Fibroblast of skin of abdomen (primary cell): ENCODE results near the gene PRICKLE4.

Experiments used
- DNase-seq: peaks from one replicate; pipeline ENCODE4 v3.0.0-alpha.2; 2013

PRICKLE4 gene

DNA sequence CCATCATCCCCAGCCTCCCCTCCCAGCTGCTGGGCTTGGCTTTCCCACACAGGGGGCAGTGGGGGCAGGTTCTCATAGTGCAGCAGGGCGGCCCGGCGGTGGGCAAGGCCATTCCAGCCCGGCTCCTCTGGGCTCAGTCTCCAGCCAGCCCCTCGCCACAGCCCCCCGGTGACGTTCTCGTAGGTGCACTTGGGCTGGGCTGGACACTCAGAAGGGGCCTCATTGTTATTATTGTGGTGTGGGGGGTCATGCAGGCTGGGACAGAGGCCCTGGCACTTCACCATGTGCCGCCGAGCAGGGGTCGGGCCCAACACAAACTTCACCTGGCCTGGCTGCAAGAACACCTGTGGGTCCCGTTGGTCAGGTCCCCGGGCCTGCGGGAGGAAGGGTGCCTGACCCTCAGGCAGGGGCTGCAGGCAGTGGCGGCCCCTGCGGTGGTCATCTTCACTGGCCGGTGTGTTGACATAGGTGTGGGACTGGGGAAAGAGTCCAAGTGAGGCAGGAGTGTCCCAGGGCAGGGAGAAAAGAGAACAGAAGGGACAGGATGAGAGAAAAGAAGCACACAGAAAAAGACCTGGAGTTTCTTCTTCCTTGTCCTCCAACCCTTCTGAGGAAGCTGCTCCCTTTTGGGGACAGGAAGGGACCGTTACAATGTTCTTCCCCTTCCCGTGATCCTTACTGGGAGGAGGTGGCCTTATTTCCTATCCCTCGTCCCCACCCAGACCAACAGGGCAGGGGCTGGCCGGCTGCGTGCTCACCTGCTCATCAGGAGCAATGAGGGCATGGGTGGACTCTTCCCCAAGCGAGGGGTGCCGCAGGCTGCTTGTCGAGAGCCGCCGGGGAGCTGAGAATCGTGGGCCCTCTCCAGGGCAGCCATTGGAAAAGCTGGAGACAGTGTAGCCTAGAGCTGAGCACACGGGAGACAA lies 9.3 kb upstream of the PRICKLE4 start:
- no peak for DNase-seq

DNA sequence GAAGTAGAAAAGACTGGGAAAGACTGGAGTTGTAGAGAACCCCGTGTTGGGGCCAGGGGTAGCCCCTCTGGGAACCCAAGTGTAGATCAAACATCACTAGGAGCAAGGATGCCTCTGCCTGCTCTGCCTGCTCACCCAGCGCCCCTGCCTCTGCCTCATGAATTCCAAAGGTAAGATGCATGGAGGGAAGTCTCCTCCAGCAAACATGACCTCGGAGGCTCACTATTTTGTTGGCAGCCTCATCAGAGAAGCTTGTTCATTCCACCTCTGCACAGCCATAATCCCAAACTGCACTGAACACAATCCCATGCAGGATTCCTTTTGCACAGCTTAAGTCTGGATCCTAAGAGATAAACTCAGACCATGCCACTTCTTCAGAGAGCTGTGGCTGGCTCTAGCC lies 5.7 kb upstream of the PRICKLE4 start:
- no peak for DNase-seq

DNA sequence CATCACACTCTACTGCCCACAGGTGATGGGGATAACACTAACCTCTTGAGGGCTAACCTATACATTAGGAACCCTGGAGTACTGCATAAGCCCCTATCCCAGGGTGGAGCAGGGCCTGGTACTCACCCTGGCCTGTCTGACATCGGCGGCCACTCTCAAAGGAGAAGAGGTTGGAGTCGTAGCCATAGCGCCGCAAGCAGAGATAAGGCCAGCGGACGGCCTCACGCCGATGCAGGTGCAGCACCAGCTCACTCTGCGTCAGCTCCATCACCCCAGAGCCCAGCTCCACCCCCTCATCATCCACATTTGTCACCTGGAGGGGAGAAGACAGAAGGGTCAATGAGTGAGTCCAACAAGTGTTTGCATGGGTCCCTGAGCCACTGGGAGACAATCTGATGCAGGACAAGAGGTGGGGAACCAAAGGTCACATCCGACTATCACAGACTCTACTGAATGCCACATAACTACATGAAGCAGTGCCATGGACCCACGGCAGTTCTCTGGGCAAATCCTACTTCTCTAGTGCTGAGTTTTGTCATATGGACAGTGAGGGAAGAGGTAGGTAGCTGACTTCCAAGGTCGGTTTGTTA lies 5.2 kb upstream of the PRICKLE4 start:
- no peak for DNase-seq

DNA sequence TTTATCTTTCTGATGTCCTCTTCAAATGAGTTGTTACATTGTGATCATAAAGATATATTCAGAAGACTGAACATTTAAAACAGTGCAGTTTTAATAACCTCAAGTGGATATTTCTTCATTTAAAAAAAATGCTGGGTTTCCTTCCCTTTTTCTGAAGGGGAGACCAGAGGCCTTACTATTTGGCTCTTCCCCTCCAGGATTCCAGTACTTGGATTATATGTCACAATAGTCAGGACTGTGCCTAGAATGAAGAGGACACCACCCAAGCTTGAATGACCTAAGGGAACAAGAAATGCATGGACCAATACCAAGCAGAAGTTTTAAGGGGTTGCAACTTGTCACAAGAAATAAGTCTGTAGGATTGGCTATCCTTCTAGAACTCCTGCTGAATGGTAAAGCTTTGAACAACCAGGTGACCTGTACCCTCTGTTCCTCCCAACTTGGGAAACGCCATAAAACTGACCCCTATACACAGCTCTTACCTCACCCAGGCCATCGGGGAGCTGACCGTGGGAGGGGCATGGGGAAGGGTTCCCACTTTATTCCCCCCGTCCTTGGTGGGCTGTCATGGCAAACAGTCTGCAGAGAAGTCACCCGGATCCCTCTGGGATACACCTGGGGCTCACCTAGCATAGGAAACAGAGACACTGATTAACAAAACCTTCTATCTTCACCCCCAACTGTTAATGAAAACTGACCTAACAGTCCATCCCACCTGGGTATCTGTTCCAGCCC lies 2.9 kb upstream of the PRICKLE4 start:
- DNase-seq: no peak

DNA sequence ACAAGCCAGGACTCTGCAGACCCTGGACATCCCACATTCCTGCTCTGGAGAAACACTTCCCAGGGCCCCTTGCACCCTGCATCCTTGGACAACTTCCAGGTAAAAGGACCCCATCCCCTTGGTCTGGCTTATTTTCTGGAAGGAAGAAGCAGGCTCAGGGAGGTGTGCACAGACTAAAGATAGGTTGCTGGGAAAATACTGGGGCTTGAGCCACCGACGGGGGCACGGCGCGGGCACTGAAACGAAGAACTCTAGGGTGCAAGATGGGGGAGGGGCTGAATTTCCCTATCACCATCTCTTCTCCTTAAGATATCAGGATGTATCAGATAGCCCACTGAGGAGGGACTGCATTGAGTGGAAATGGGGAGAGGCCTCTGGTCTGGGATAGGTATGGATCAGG lies 1.7 kb upstream of the PRICKLE4 start:
- DNase-seq: no peak

DNA sequence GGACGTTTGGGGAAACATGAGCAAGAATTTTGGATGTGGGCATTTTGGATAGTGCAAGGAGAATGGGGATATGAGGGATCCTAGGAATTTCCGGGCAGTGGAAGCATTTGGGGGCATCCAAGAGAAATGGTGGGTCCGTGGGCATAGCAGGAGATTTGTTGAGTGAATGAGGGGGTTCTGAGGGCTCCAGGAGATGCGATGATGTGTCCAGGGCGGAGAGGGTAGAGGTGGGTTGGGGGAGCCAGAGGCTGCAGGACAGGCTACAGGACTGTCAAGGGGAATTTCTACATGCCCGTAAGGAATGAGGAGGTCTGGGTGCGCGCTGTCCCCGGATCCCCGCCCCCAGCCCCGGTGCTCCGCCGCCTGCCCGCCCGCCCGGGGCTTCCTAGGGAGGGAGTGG lies 1.2 kb upstream of the PRICKLE4 start:
- DNase-seq: no peak

DNA sequence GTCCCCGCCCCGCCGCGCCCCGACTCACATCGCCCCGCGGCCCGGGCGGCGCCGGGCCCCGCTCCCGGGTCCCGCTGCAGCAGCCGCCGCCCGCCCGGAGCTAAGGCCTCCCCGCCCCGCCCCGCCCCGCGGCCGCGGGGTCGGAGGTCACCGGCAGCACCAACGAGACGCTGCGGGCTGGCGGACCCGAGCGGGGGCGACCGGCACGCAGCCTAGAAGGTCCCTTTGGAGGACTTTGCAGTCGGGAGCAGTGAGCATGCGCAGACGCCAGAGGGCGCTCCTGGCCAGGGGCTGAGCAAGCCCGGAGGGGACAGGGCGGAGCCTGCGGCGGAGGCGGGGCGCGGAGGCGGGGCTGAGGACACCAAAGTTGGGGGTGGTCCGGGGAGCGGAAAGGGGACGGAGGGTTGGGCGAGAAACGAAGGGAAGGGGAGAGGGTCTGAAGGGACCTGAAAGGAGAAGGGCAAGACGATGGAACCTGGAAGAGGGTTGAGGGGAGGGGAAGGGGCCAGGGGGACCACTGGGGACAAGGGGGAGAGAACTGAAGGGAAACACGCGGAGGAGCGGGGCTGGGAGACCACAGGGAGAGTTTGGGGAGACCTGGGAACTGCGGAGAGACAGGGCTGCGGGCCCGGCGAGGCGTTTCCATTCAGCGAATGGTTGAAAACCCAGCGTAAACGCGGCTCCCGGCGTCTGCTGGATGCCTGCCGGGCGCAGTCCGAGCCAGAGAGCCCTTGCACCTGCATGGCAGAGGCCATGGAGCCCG lies 613 bp upstream of the PRICKLE4 start, which contains the start of gene FRS3:
Gene FRS3 (minus strand): TSS at position 113 of the 763 bp plus-strand sequence. CDS start 2,913 bp downstream, outside the sequence.
- DNase-seq: peak; percentile 92

DNA sequence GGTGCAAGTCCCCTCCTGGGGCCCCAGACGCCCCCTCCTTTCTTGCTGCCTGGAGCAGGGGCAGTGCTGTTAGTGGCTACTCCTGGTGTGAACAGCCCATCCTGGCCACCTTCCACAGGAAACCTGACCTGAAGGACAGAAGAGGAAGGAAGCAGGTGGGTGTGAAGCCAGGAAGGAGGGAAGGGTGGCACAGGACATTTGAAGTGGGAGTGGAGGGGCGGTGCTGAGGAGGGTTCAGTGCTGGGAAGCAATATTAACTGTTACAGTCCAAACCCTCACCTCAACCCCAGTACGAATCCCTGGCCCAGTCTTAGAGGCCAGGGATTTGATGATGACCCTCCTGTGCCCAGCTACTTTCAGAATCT lies 766 bp downstream of the PRICKLE4 start:
- DNase-seq: no peak

DNA sequence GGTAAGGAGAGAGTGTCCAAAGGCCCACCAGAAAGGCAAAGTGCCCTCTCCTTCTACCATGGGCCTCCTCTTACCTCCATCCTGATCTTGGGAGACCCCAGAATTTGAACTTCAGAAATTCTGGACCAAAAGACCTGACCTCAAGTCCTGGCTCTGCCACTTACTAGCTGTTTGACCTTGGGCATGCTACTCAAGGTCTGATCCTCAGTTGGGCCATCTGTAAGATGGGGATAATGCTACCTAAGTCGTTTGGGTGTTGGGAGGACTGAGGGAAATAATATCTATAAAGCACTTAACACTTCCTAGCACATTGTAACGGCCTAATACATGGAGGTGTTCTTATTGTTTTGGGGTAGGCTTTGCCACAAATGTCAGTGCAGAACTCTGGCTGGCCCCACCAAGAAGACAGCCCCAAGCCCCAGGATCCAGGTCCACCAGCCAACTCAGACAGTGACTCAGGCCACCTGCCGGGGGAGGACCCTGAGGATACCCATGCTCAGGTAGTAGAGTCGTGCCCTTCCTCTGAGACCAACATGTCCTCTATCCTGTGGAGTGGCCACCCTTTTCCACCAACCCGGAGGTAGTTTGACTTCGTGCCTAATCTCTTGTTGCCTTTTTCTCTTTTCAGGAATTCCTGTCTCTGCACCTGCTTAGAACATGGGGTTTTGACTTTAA lies 2.7 kb downstream of the PRICKLE4 start:
- DNase-seq: no peak

DNA sequence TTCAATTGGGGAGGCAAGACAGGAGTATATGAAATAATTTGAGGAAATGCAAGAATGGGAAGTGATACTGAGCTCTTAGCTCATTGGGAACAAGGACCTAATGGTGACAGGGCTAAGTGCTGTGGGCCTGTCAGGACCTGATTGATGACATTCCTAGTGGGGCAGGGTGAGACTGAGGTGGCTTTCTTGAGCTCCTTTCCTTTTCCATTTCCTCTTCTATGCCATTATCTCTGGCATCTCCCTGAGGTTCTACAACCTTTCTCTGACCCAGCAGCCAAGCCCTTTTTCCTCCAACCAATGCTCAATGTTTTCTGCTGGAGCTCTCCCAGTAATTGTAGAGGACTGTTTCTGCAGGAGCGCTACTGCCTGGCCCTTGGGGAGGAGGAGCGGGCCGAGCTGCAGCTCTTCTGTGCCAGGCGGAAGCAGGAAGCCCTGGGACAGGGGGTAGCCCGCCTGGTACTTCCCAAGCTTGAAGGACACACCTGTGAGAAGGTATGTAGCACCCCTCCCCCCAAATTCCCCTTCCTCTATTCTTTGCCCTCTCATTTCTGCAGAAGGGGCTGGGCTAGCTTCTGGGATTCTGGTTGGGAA lies 4.1 kb downstream of the PRICKLE4 start:
- DNase-seq: no peak

DNA sequence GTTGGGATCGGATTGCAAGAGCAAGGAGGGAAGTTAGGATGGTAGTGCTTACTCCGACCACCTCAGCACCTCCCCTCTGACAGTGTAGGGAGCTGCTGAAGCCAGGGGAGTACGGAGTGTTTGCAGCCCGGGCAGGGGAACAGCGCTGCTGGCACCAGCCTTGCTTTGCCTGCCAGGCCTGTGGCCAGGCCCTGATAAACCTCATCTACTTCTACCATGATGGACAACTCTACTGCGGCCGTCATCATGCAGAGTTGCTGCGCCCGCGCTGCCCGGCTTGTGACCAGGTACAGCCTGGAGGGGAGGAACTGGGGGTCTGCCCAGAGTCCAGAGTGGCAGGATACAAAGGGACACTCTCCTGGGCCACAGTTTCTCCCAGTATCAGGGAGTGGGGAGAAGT lies 4.7 kb downstream of the PRICKLE4 start:
- DNase-seq: no peak

DNA sequence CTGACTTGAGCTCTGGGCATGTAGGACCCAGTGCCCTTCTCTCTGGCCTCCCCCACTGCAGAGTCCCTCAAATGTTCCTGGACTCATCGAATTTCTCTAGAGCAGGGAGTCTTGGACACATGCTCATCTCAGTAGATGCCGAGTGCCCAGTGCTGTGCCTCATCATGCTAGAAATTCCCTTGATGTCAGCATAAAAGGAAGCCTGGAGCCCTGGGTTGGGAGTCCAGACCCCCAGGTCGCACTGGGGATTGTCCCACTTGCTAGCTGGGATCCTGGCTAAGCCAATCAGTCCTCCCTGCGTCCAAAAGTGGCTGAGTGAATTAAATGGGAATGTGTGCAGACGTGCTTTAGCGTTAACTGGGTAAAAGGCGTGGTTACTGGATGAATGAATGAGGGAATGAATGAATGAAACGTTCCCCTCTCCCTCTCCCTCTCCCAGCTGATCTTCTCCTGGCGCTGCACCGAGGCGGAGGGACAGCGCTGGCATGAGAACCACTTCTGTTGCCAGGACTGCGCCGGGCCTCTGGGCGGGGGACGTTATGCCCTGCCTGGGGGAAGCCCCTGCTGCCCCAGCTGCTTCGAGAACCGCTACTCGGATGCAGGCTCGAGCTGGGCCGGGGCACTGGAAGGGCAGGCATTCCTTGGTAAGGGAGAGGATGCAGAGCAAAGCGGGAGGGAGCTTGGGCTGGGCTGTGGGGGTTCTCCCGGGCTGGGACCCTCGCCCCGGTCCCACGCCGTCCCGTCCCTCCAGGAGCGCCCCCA lies 5.3 kb downstream of the PRICKLE4 start:
- peak; percentile 27 for DNase-seq

DNA sequence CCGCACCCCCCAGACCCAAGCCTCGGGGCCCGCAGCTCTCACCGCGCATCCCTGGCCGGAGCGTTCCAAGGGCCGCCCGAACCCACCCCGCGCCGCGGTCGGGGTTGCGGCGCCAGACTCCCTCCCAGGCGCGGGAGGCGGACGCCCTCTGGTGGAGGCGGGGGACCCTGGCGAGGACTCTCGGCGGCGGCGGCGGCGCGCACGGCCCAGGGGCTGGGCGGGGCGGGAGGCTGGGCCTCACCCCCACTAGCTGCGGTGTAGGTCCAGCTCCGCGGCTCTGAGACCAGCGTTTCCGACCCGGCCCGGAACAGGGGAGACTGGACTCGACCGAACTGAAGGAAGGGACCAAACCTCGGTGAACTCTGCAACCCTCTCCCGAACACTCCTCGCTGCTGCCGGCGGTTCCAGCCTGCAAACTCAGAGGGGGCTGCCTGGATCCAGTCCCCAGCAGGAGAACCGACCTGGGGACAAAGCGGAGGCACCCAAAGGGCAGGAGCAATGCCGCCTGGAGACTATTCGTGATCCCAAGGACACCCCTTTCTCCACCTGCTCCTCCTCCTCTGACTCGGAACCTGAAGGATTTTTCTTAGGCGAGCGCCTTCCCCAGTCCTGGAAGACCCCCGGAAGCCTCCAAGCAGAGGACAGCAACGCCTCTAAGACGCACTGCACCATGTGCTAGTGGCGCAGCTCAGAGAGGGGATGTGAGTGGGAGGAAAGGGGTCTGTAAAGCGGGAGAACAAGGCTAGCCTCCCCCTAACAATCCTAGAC lies 6.1 kb downstream of the PRICKLE4 start:
- peak; percentile 77 for DNase-seq

DNA sequence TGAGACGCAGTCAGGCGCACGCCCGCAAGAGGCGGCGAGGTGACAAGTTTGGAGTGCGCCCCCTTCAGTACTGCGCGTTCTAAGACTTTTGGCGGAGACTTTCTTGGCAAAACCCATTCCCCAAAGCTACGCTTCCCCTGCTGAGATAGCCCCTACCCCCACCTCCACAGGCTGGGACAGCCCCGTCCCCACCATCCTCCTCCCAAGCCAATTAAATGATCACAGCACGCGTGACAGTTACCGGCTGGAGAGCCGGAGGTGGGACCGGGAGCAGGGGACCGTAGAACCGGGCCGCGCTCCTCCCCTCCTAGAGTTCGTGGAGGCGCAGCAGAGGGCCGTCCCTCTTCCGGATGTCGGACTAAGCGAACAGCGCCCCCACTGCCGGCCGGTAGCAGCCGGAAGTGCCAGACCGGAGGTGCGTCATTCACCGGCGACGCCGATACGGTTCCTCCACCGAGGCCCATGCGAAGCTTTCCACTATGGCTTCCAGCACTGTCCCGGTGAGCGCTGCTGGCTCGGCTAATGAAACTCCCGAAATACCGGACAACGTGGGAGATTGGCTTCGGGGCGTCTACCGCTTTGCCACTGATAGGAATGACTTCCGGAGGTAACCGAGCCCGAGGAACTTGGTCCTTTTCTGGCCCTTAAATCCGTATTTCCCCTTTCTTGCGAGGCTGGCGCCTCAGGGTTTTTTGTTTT lies 6.8 kb downstream of the PRICKLE4 start, which contains the start of gene TOMM6:
Gene TOMM6 (plus strand): TSS at position 476 of the 699 bp plus-strand sequence. CDS start 4 bp downstream, at position 480.
- peak; percentile 93 for DNase-seq

DNA sequence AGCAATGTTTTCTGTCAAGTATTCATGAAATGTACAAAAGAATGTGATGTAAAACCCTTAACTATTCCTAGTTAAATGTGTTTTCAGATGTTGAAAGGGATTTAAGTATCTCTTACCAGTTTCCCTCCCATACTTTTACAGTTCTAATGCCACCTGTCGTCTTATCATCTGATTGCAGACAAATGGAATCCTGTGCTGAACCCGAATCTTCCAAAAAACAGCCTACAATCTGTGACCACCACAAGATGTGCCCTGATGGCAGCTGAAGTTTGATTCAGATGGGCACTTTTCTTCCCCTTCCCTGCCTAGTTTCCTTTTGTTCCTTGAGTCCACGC lies 8.8 kb downstream of the PRICKLE4 start:
- DNase-seq: no peak

DNA sequence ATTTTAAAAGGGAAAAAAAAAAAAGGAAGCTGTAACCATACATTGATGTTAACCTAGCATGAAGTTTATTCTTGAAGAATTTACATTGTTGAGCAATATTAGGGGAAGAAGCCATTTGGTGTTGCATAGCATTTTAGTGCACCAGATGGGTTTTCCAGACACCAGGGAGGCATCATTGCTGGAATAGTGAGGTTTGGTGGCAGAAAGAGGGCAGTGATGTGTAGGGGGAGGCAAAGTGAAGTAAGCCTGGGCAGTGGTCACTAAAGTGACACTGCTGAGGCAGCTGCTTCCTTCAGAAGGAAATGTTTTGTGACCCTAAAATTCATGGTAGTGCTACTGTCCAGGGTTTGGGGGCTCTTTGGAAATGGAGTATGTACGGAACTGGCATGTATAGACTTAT lies 9.5 kb downstream of the PRICKLE4 start:
- DNase-seq: no peak

DNA sequence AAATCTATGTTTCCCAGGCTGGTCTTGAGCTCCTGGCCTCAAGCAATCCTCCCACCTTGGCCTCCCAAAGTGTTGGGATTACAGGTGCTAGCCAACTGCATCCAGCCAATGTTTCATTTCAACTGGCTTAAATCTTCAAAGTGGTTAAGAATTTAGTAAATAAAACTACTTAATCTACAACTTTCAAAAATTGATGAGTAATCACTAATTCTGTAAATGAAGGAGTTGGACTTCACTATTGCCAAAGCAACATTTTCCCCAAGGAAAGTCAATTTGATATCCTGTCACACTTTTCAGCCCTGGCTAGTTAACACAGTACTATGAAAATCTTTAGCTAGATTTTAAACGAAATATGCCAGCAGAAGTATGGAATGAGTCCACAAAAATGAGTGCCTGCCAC lies 10.7 kb downstream of the PRICKLE4 start:
- DNase-seq: no peak

DNA sequence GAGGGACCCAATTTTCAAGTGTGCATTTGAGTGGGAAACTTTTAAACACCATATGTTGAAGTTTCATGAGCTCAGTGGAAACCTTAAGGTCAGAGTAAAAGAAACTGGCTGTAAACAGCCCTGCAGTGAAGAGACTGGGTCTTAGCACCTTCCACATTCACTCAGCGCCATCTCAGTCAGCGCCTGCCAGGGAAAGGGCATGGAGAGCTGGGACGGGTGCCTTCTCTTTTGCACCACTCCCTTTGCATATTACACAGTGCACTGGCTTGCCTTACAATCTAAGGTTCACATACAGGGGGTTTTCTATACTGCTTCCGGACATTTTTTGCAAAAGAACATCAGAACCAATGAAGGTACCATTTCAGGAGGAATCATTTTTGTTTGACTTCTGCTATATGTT lies 11.4 kb downstream of the PRICKLE4 start:
- DNase-seq: no peak

DNA sequence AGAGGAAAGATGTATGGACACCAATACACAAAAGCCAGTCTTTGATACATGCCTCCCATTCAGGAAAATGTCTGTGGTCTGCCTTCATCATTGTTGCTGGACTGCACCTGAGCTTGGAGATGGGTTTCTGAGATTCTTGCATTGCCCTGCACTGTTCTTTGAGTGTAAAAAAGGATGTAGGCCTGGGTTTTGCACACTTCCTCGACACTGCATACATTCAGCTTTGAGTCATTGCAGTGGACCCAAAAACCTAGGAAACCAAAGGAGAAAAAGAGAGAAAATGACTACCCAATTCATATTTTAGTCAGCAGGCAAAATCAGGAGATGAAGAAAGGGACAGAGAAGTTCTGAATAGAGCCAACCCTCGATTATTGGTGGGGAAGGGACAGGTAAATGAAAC lies 15.9 kb downstream of the PRICKLE4 start:
- DNase-seq: no peak
